Peyer's patch (tissue), 4 donors: Measurements from ENCODE around the gene ALPL. TPM values are rescaled to one million over a fixed set of nuclear protein-coding genes. Genes with fewer than 3 reads are reported as not detected.

Experiments used
- DNase-seq, 3 donors: peaks; one replicate each; pipeline ENCODE4 v3.0.0-alpha.2; 2017 to 2019
- H3K27ac ChIP-seq, 4 donors: fragments of 200-600 bp; sonication (generic); one replicate each; pipeline ENCODE4 v1.5.1; 2016 to 2019
- H3K27me3 ChIP-seq, 2 donors: fragments of 200-600 bp; sonication (generic); one replicate each; pipeline ENCODE4 v1.5.1; 2019
- H3K36me3 ChIP-seq, 3 donors: fragments of 200-600 bp; sonication (generic); one replicate each; pipeline ENCODE4 v1.5.1; 2016 to 2019
- H3K4me1 ChIP-seq, 4 donors: fragments of 200-600 bp; sonication (generic); one replicate each; pipeline ENCODE4 v1.5.1; 2016 to 2019
- H3K4me3 ChIP-seq, 4 donors: fragments of 200-600 bp; sonication (generic); 1 replicate in 3 of 4; 2 replicates in 1 of 4; pipeline ENCODE4 v1.5.1; 2016 to 2019; ENCODE audit warnings: mild to moderate bottlenecking in 1 of 4
- H3K9me3 ChIP-seq, 4 donors: fragments of 200-600 bp; sonication (generic); one replicate each; pipeline ENCODE4 v1.5.1; 2016 to 2019; ENCODE audit warnings: mild to moderate bottlenecking in 1 of 4
- POLR2A ChIP-seq, 2 donors: fragments of 450-650 bp; IDR thresholded peaks; one replicate each; pipeline ENCODE4 v1.5.1; 2017; ENCODE audit warnings: antibody characterized with exemption in 2 of 2, mild to moderate bottlenecking in 2 of 2, moderate library complexity in 2 of 2
- total RNA-seq, 4 donors: library from RNA; depleted of rRNA; stranded (reverse); fragments of >200 nt; gene quantifications; one replicate each; pipeline ENCODE4 v1.1.0, GENCODE V29; 2016
- TF ChIP-seq, protein P1 (sequence below), 6 experiments: fragments of 450-650 bp in 4 of 6; fragments of 200-600 bp in 2 of 6; sonication (generic) in 1 of 6; IDR thresholded peaks; one replicate each; pipeline ENCODE4 v1.5.1; 2017 to 2019; ENCODE audit warnings: antibody characterized with exemption in 6 of 6, mild to moderate bottlenecking in 3 of 6, moderate library complexity in 1 of 6

ALPL gene
- total RNA-seq, 4 donors from 2014 or later = 0.70 to 10.7 (median 2.2) TPM

DNA sequence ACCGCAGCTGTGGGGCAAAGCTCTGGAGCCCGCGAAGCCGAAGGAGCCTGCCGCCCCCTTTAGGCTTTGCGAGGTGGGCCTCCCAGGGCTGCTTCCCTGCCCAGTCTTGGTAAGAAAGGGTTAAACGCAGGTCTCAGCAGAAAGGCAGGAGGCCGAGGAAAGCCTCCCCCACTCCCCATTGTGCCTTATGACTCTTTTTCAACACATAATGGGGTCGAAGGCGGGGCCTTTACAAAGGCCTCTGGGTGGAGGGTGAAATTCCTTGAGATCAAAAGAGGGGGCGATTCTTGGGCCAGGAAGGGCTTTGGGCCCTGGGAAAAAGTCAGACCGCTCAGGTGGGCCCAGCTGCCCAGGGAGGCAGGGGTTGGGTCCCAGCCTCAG is 880 bp downstream of the ALPL start:
- peaks cover 0 to 7% of the 10 kb centered on the region in 2 donors for H3K27me3 ChIP-seq
- H3K4me1 ChIP-seq = peaks cover 0 to 12% (median 7%) of the 10 kb centered on the region in 4 donors
- DNase-seq = no peak
- H3K9me3 ChIP-seq = no peaks in the 10 kb centered on the region
- H3K36me3 ChIP-seq = no peaks in the 10 kb centered on the region
- H3K27ac ChIP-seq = peak overlapping the region in 1 of 4 donors; percentile 17
- TF ChIP-seq, protein P1, sequence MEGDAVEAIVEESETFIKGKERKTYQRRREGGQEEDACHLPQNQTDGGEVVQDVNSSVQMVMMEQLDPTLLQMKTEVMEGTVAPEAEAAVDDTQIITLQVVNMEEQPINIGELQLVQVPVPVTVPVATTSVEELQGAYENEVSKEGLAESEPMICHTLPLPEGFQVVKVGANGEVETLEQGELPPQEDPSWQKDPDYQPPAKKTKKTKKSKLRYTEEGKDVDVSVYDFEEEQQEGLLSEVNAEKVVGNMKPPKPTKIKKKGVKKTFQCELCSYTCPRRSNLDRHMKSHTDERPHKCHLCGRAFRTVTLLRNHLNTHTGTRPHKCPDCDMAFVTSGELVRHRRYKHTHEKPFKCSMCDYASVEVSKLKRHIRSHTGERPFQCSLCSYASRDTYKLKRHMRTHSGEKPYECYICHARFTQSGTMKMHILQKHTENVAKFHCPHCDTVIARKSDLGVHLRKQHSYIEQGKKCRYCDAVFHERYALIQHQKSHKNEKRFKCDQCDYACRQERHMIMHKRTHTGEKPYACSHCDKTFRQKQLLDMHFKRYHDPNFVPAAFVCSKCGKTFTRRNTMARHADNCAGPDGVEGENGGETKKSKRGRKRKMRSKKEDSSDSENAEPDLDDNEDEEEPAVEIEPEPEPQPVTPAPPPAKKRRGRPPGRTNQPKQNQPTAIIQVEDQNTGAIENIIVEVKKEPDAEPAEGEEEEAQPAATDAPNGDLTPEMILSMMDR (IDR thresholded peaks at IDR 0.05) = no peak
- TF ChIP-seq POLR2A (IDR thresholded peaks at IDR 0.05) = no peak
- H3K4me3 ChIP-seq = peak overlapping the region in 1 of 4 donors; percentile 35

DNA sequence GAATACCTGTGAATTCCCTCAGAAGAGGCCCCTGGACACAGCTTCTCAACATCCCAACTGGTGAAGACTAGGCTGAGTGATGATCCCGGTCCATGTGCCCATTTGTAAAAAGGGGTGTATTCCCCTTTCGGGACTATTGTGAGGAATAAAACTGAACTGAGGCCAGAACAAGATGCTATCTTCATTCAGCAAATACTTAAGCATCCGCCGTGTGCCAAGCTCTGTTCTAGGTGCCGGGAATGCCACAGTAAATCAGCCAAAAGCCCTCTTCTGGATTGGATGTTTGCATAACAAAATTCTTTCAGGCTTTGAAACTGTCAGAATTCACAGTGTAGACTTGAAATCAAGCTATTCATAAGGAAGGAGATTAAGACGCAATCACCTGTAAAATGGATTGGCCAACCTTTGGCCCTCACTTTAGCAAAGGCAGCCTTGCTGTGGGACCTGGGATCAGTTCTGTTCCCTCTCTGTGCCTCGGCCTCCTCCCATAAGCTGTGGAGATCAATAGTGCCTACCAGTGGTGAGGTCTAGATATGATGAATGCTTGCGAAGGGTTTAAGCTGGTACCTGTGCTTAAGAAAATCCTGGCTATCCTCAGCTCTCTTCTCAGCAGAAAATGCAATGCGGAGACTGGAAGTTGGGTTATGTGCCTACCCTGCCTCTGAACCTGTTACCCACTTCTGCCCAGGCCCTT is 1.8 kb downstream of the ALPL start:
- Histone ChIP-seq H3K9me3 (no peaks in the 10 kb centered on the region), H3K4me3 (no peak overlapping the region), H3K4me1 (peaks cover 0 to 12% (median 7%) of the 10 kb centered on the region in 4 donors), H3K27me3 (peaks cover 0 to 7% of the 10 kb centered on the region in 2 donors), H3K36me3 (no peaks in the 10 kb centered on the region), H3K27ac (peak overlapping the region in 3 of 4 donors; percentile 32 to 48 (median 39))
- no peak for DNase-seq
- TF ChIP-seq POLR2A (IDR thresholded peaks at IDR 0.05) = no peak
- TF ChIP-seq, protein P1 (IDR thresholded peaks at IDR 0.05) = no peak

DNA sequence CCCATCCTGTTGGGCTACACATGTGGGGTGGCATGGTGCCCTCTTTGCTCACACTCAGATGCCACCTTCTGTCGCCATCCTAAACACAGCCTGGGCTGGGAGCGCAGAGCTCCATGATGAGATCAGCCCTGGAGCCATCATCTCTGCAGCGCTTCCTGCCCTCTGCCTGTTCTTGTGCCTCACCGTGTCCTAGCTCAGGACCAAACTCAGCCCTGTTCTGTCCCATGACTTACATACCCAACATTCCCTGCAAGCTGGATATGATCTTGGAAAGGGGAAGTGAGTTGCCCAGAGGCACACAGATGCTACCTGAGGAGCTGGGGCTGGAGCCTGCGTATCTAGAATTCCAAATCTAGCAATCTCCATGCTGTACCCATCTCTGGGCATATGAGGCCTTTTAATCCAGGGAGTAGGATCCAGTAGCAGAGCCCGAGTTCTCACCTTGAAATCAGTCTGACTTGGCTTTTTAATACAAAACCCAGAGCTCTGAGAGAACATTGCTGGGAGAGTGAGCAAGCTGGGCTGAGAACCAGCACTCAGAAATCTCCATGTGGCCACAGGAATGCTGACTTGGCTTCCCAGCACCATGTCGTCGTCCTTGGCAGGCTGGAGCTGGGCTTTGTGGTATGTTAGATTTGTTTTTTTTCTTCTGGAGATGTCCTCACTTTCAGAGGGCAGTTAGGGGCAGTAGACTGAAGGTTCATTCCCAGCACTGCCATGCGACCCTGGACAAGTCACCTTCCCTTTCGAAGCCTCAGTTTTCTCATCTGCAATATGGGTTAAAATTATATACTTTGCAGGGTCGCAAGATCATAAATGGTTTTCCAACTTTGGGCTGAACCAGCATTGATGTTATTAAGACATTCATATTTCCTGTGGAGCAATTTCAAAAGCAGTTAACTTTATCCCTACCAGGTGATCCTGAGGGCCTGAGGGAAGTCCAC is 2.6 kb downstream of the ALPL start:
- H3K27me3 ChIP-seq = peaks cover 0 to 7% of the 10 kb centered on the region in 2 donors

DNA sequence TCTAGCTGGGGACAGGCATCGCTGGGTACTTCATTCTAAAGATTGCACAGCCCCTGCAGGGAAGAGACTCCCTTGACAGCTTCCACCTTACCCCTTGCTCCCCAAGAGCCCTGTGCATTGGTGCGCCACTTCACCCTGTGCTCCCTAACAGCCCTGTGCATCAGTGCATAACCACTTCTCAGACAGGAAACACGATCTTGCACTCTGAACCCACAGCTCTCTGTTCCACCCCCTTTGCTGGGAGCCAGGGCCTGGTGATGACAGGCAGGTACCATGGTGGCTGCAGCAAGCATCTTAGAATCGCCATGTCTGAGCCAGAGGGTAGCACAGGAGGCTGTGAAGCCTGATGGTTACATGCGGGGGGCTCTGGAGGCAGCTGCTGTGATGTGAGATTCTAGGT is 5.0 kb downstream of the ALPL start:
- peaks cover 0 to 7% of the 10 kb centered on the region in 2 donors for H3K27me3 ChIP-seq
- no peak overlapping the region for H3K27ac ChIP-seq
- peak in 2 of 3 donors; percentile 56 to 64 for DNase-seq
- no peaks in the 10 kb centered on the region for H3K36me3 ChIP-seq
- no peak overlapping the region for H3K4me3 ChIP-seq
- H3K9me3 ChIP-seq = no peaks in the 10 kb centered on the region
- peaks cover 0 to 5% (median 2%) of the 10 kb centered on the region in 4 donors for H3K4me1 ChIP-seq
- TF ChIP-seq, protein P1 (IDR thresholded peaks at IDR 0.05) = no peak
- no peak for TF ChIP-seq POLR2A (IDR thresholded peaks at IDR 0.05)

More for the DNA sequence above, 2.6 kb downstream of the ALPL start:
- no peaks in the 10 kb centered on the region for H3K9me3 ChIP-seq
- TF ChIP-seq, protein P1 (IDR thresholded peaks at IDR 0.05) = no peak
- no peak for TF ChIP-seq POLR2A (IDR thresholded peaks at IDR 0.05)
- H3K36me3 ChIP-seq = no peaks in the 10 kb centered on the region
- H3K4me1 ChIP-seq = peaks cover 0 to 12% (median 7%) of the 10 kb centered on the region in 4 donors
- DNase-seq = peak in 1 of 3 donors; percentile 58
- H3K27ac ChIP-seq = peak overlapping the region in 3 of 4 donors; percentile 32 to 48 (median 39)
- no peak overlapping the region for H3K4me3 ChIP-seq

DNA sequence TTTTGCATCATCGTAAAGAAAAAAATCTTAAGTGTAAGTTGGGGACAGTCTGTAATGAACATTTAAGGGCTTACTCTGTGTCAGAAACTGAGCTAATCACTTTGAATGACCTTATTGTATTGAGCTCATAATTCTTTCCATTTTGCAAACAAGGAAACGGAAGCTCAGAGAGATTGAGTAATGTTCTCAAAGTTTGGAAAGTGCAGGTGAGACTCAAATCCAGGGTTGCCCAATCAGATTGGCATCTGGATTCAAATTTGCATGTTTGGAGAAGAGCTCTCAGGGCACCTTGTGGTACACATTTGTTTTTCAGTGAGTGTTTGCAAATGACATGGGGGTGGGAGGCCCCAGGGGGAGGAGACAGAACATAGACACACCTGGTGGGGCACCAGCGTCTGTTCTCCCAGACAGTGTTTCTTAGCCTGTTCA is 8.0 kb downstream of the ALPL start:
- H3K36me3 ChIP-seq = no peaks in the 10 kb centered on the region
- H3K4me3 ChIP-seq = no peak overlapping the region
- H3K27me3 ChIP-seq = no peaks in the 10 kb centered on the region
- no peaks in the 10 kb centered on the region for H3K9me3 ChIP-seq
- no peak overlapping the region for H3K27ac ChIP-seq
- H3K4me1 ChIP-seq = no peaks in the 10 kb centered on the region
- TF ChIP-seq, protein P1 (IDR thresholded peaks at IDR 0.05) = no peak
- TF ChIP-seq POLR2A (IDR thresholded peaks at IDR 0.05) = no peak
- no peak for DNase-seq
